ENCODE data around the gene ROBO3.

GRCh38 chr11:124886978-124887666 lies 21.9 kb downstream of the ROBO3 start:
- TF ChIP-seq EZH2 (IDR thresholded peaks at IDR 0.05; ENCODE audit: insufficient read depth, poor library complexity, severe bottlenecking) = no peak
- no peak for TF ChIP-seq EZH2phosphoT487 (IDR thresholded peaks at IDR 0.05; ENCODE audit: insufficient read depth, low read depth)

Data from GM23248 (cell line).